A549 (cell line): Measurements from ENCODE around the gene SIRPA.

Experiments
- BHLHE40 ChIP-seq: IDR thresholded peaks from 2 replicates; pipeline ENCODE4 v1.6.1; 2012; ENCODE audit warnings: low read depth, low read length, inconsistent platforms
- CTCF ChIP-seq: fragments of >200 bp; sonication (Bioruptor Twin); formaldehyde crosslinking; IDR thresholded peaks from 3 replicates; pipeline ENCODE4 v1.5.1; 2016
- EP300 ChIP-seq, 2 experiments: fragments of >200 bp; sonication (Bioruptor Twin); formaldehyde crosslinking; IDR thresholded peaks; 2 replicates in 1 of 2; 3 replicates in 1 of 2; pipeline ENCODE4 v1.6.1; 2016 to 2017
- GATA3 ChIP-seq: IDR thresholded peaks from 2 replicates; pipeline ENCODE4 v1.6.1; 2012; ENCODE audit warnings: borderline replicate concordance
- HDAC2 ChIP-seq: fragments of 200-600 bp; sonication (generic); IDR thresholded peaks from 2 replicates; pipeline ENCODE4 v1.6.1; 2016
- KDM1A ChIP-seq: fragments of 200-600 bp; sonication (generic); IDR thresholded peaks from 2 replicates; pipeline ENCODE4 v1.6.1; 2016; ENCODE audit warnings: low read depth, mild to moderate bottlenecking
- MAFK ChIP-seq: fragments of 450-650 bp; IDR thresholded peaks from 2 replicates; pipeline ENCODE4 v1.6.1; 2014; ENCODE audit not compliant: partially characterized antibody
- MAZ ChIP-seq: fragments of 150-350 bp; IDR thresholded peaks from 2 replicates; pipeline ENCODE4 v1.6.1; 2014; ENCODE audit warnings: antibody characterized with exemption, low read depth, low read length, borderline replicate concordance
- POLR2A ChIP-seq: IDR thresholded peaks from 2 replicates; pipeline ENCODE4 v1.6.1; 2012; ENCODE audit warnings: mild to moderate bottlenecking, low read length
- POLR2AphosphoS2 ChIP-seq: conservative IDR thresholded peaks from 2 replicates; pipeline ENCODE4 v1.6.1; 2012; ENCODE audit warnings: low read length, improper control_type of control experiment, inconsistent platforms
- REST ChIP-seq: fragments of 200-600 bp; sonication (generic); IDR thresholded peaks from 2 replicates; pipeline ENCODE4 v1.6.1; 2016; ENCODE audit warnings: antibody characterized with exemption, mild to moderate bottlenecking, moderate library complexity
- RNF2 ChIP-seq: fragments of 200-600 bp; sonication (generic); IDR thresholded peaks from 2 replicates; pipeline ENCODE4 v1.6.1; 2016; ENCODE audit warnings: low read depth, mild to moderate bottlenecking, antibody characterized with exemption, moderate library complexity, borderline replicate concordance
- ZSCAN20 ChIP-seq: fragments of 250-450 bp; sonication (Bioruptor Pico); IDR thresholded peaks from 2 replicates; pipeline ENCODE4 v1.8.0; 2022; ENCODE audit warnings: mild to moderate bottlenecking, moderate library complexity
- TF ChIP-seq, protein P1 (sequence below): fragments of 150-350 bp; IDR thresholded peaks from 2 replicates; pipeline ENCODE4 v1.6.1; 2014; ENCODE audit warnings: low read depth, mild to moderate bottlenecking, low read length

- TF ChIP-seq BHLHE40 (no peak), CTCF (no peak), KDM1A (no peak), MAFK (no peak), REST (no peak), EP300 (IDR thresholded peaks at IDR 0.05) (no peak), ZSCAN20 (no peak), MAZ (no peak), POLR2A (no peak), POLR2AphosphoS2 (no peak), RNF2 (no peak), HDAC2 (no peak), GATA3 (no peak)
- TF ChIP-seq, protein P1, sequence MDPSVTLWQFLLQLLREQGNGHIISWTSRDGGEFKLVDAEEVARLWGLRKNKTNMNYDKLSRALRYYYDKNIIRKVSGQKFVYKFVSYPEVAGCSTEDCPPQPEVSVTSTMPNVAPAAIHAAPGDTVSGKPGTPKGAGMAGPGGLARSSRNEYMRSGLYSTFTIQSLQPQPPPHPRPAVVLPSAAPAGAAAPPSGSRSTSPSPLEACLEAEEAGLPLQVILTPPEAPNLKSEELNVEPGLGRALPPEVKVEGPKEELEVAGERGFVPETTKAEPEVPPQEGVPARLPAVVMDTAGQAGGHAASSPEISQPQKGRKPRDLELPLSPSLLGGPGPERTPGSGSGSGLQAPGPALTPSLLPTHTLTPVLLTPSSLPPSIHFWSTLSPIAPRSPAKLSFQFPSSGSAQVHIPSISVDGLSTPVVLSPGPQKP, result no peak
Measured at GRCh38 chr20:1888796-1889463, 6.3 kb upstream of the SIRPA start.
